GM08714 (cell line): ENCODE measurements around the gene C15orf61.

Experiments
- H3K4me3 ChIP-seq: fragments of 200-500 bp; sonication (Bioruptor generic); 2 replicates; pipeline ENCODE4 v1.5.1; 2014; ENCODE audit warnings: mild to moderate bottlenecking, low read length, inconsistent platforms
- ZNF274 ChIP-seq: IDR thresholded peaks from 2 replicates; pipeline ENCODE4 v1.6.1; 2012; ENCODE audit warnings: mild to moderate bottlenecking, low read depth, low read length

C15orf61 gene

GRCh38 chr15:67573194-67573593 lies 52.3 kb downstream of the C15orf61 start:
- TF ChIP-seq ZNF274: no peak
- no peak overlapping the region for H3K4me3 ChIP-seq

GRCh38 chr15:67575039-67575502 lies 54.1 kb downstream of the C15orf61 start:
- H3K4me3 ChIP-seq: no peak overlapping the region
- TF ChIP-seq ZNF274: no peak

GRCh38 chr15:67578020-67578600 lies 57.2 kb downstream of the C15orf61 start:
- no peak for TF ChIP-seq ZNF274
- H3K4me3 ChIP-seq: no peak overlapping the region

GRCh38 chr15:67579164-67579563 lies 58.2 kb downstream of the C15orf61 start:
- H3K4me3 ChIP-seq: no peak overlapping the region
- TF ChIP-seq ZNF274: no peak
